ENCODE data around the gene ZFP92. TPM values are rescaled to one million over a fixed set of nuclear protein-coding genes. Genes with fewer than 3 reads are reported as not detected.

Gene ZFP92
- total and polyA plus RNA-seq, 7 experiments from 2014 or later, result 0.07 to 1.8 (median 0.24) TPM

DNA sequence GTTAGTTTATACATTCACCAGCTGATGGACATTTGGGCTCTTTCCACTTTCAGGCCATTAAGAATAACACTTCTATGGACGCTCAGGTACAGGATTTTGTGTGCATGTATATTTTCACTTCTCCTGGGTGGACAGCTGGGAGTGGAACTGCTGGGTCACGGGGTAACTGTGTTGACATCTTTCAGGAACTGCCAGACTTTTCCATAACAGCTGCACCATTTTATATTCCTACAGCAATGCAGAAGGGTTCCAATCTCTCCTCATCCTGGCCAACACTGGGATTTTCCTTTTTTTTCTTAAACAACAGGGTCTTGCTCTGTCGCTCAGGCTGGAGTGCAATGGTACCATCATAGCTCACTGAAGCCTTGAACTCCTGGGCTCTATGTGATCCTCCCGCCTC is 47.2 kb downstream of the ZFP92 start:
- H3K9me3 Mint-ChIP-seq, result no peaks in the 10 kb centered on the region
- CTCF ChIA-PET, result interaction anchor here (1.3 kb wide), 1 partner anchor 49 kb away, joined by 3 read pairs; no protein-coding TSS in a partner anchor
- no peaks in the 10 kb centered on the region for H3K4me1 ChIP-seq (ENCODE audit: control insufficient read depth in 2 of 2, insufficient read depth in 2 of 2, low read length in 2 of 2)
- peaks cover 0 to 3% (median 0%) of the 10 kb centered on the region in 7 donors for H3K4me1 Mint-ChIP-seq
- H3K27me3 Mint-ChIP-seq, result no peaks in the 10 kb centered on the region
- H3K9me3 ChIP-seq (ENCODE audit: control insufficient read depth in 2 of 3, low read length in 3 of 3), result no peaks in the 10 kb centered on the region
- DNase-seq (no peak), ATAC-seq (no peak)
- no peaks in the 10 kb centered on the region for H3K27me3 ChIP-seq (ENCODE audit: control insufficient read depth in 2 of 2, insufficient read depth in 2 of 2, low read length in 2 of 2)
- intact Hi-C loops (cut with micrococcal nuclease), result no loop called here
- H3K36me3 ChIP-seq (ENCODE audit: control insufficient read depth in 2 of 3, insufficient read depth in 3 of 3, low read length in 3 of 3), result peaks cover 0 to 48% (median 0%) of the 10 kb centered on the region in 3 experiments
- POLR2A ChIA-PET, result no interaction called here
- no peak overlapping the region for H3K27ac ChIP-seq (ENCODE audit: low read depth, low read length)
- peaks cover 0 to 9% (median 2%) of the 10 kb centered on the region in 5 donors for H3K36me3 Mint-ChIP-seq
- no peak overlapping the region for H3K4me3 Mint-ChIP-seq
- no peak overlapping the region for H3K27ac Mint-ChIP-seq
- no peak overlapping the region for H3K4me3 ChIP-seq (ENCODE audit: low read length)

DNA sequence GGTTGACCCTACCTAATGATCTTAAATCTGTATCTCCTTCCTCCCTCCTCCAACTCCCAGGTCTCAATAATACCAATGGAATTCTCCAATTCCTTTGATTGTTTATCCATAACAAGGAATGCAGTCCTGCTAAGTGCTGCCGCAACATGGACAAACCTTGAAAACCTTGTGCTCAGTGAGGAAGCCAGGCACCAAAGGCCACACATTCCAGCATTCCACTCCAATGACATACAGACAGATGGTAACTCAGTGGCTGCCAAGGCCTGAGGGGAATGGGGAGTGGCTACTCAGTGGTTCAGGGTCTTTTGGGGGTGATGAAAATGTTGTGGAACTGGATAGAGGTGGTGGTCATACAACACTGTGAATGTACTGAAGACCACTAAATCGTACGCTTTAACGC is 48.7 kb downstream of the ZFP92 start:
- H3K27me3 ChIP-seq (ENCODE audit: control insufficient read depth in 2 of 2, insufficient read depth in 2 of 2, low read length in 2 of 2), result no peaks in the 10 kb centered on the region
- H3K4me3 ChIP-seq (ENCODE audit: low read length), result no peak overlapping the region
- no peak for ATAC-seq
- H3K36me3 ChIP-seq (ENCODE audit: control insufficient read depth in 2 of 3, insufficient read depth in 3 of 3, low read length in 3 of 3), result peaks cover 0 to 58% (median 0%) of the 10 kb centered on the region in 3 experiments
- H3K27ac Mint-ChIP-seq, result no peak overlapping the region
- ChIA-PET CTCF (interaction anchor here (0.8 to 1.9 kb wide), 2 partner anchors 47 kb away, joined by 3 to 9 read pairs; no protein-coding TSS in a partner anchor), POLR2A (no interaction called here)
- H3K9me3 Mint-ChIP-seq, result no peaks in the 10 kb centered on the region
- H3K4me3 Mint-ChIP-seq, result no peak overlapping the region
- H3K27me3 Mint-ChIP-seq, result no peaks in the 10 kb centered on the region
- peaks cover 0 to 3% (median 0%) of the 10 kb centered on the region in 7 donors for H3K4me1 Mint-ChIP-seq
- no peak overlapping the region for H3K27ac ChIP-seq (ENCODE audit: low read depth, low read length)
- intact Hi-C loops (cut with micrococcal nuclease), result no loop called here
- no peak for DNase-seq
- peaks cover 0 to 13% (median 2%) of the 10 kb centered on the region in 5 donors for H3K36me3 Mint-ChIP-seq
- no peaks in the 10 kb centered on the region for H3K4me1 ChIP-seq (ENCODE audit: control insufficient read depth in 2 of 2, insufficient read depth in 2 of 2, low read length in 2 of 2)
- no peaks in the 10 kb centered on the region for H3K9me3 ChIP-seq (ENCODE audit: control insufficient read depth in 2 of 3, low read length in 3 of 3)

DNA sequence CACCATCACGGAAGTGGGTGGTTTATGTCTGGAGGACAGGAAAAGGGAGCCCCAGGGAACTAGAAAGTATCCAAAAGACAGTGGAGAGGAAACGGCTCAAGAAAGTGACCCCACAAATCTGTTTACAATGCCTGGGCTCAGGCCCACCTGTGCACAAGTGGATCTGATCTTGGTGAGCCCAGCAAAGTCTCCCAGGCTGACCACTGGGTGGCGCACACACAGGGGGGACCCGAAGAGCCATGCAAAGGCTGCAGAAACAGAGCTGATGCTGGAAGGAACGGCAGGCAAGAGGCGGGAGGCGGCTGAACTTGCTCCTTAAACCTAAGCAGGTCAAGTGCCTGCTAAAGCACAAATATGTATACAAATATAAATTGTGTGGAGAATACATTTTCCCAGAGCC is 49.6 kb downstream of the ZFP92 start:
- no peaks in the 10 kb centered on the region for H3K4me1 ChIP-seq (ENCODE audit: control insufficient read depth in 2 of 2, insufficient read depth in 2 of 2, low read length in 2 of 2)
- H3K36me3 Mint-ChIP-seq, result peaks cover 0 to 13% (median 2%) of the 10 kb centered on the region in 5 donors
- H3K4me3 Mint-ChIP-seq, result no peak overlapping the region
- H3K27me3 ChIP-seq (ENCODE audit: control insufficient read depth in 2 of 2, insufficient read depth in 2 of 2, low read length in 2 of 2), result no peaks in the 10 kb centered on the region
- ChIA-PET CTCF (interaction anchor here (0.7 to 1.9 kb wide), 4 partner anchors 12 to 48 kb away, joined by 3 to 9 read pairs (median 6); no protein-coding TSS in a partner anchor), POLR2A (no interaction called here)
- H3K9me3 Mint-ChIP-seq, result no peaks in the 10 kb centered on the region
- H3K4me3 ChIP-seq (ENCODE audit: low read length), result no peak overlapping the region
- peaks cover 0 to 3% (median 0%) of the 10 kb centered on the region in 7 donors for H3K4me1 Mint-ChIP-seq
- peaks cover 0 to 49% (median 0%) of the 10 kb centered on the region in 3 experiments for H3K36me3 ChIP-seq (ENCODE audit: control insufficient read depth in 2 of 3, insufficient read depth in 3 of 3, low read length in 3 of 3)
- peak overlapping the region in 1 of 9 donors; percentile 46 for H3K27ac Mint-ChIP-seq
- no peaks in the 10 kb centered on the region for H3K9me3 ChIP-seq (ENCODE audit: control insufficient read depth in 2 of 3, low read length in 3 of 3)
- H3K27me3 Mint-ChIP-seq, result no peaks in the 10 kb centered on the region
- DNase-seq (peak; percentile 19 to 53 (median 35)), ATAC-seq (peak; percentile 74)
- H3K27ac ChIP-seq (ENCODE audit: low read depth, low read length), result no peak overlapping the region
- intact Hi-C loops (cut with micrococcal nuclease), result loop anchor here (1.0 kb wide), 2 partner anchors 9 to 46 kb away; partner anchors contain the start of gene HAUS7 (in 1 of the 2)

Other genes with a start within 250 kb of the ZFP92 start
- gene MAGEA1, start 232.2 kb upstream of the ZFP92 start, total RNA-seq, result not detected
- not detected for gene MAGEA1, start 232.2 kb upstream of the ZFP92 start, polyA plus RNA-seq
- not detected for gene PNMA6F, start 89.7 kb upstream of the ZFP92 start, total RNA-seq
- gene PNMA6F, start 89.7 kb upstream of the ZFP92 start, polyA plus RNA-seq, result not detected
- 10 to 100 TPM; 14.6 to 29.9 (median 18.5) TPM for gene ZNF275, start 77.3 kb upstream of the ZFP92 start, total RNA-seq
- gene ZNF275, start 77.3 kb upstream of the ZFP92 start, polyA plus RNA-seq, result 10 to 100 TPM in 1 of 2 donors, 1 to 10 TPM in 1; 6.2 to 11.1 TPM
- not detected for gene PNMA6E, start 10.1 kb upstream of the ZFP92 start, total RNA-seq
- gene PNMA6E, start 10.1 kb upstream of the ZFP92 start, polyA plus RNA-seq, result not detected
- 1 to 10 TPM; 2.7 to 5.5 (median 3.5) TPM for gene TREX2, start 34.6 kb downstream of the ZFP92 start, total RNA-seq
- gene TREX2, start 34.6 kb downstream of the ZFP92 start, polyA plus RNA-seq, result 1 to 10 TPM in 1 of 2 donors, under 1 TPM in 1; 0.25 to 1.6 TPM
- gene HAUS7, start 59.1 kb downstream of the ZFP92 start, total RNA-seq, result 10 to 100 TPM; 23.2 to 44.8 (median 31.4) TPM
- 10 to 100 TPM; 20.7 to 28.4 TPM for gene HAUS7, start 59.1 kb downstream of the ZFP92 start, polyA plus RNA-seq
- gene BGN, start 83.5 kb downstream of the ZFP92 start, total RNA-seq, result not detected
- not detected for gene BGN, start 83.5 kb downstream of the ZFP92 start, polyA plus RNA-seq
- not detected for gene ATP2B3, start 106.2 kb downstream of the ZFP92 start, total RNA-seq
- gene ATP2B3, start 106.2 kb downstream of the ZFP92 start, polyA plus RNA-seq, result not detected
- gene CCNQ, start 187.7 kb downstream of the ZFP92 start, total RNA-seq, result 10 to 100 TPM; 13.7 to 27.6 (median 21.0) TPM
- gene CCNQ, start 187.7 kb downstream of the ZFP92 start, polyA plus RNA-seq, result 10 to 100 TPM; 33.9 to 42.0 TPM
- not detected for gene DUSP9, start 235.7 kb downstream of the ZFP92 start, total RNA-seq
- gene DUSP9, start 235.7 kb downstream of the ZFP92 start, polyA plus RNA-seq, result not detected

Measured in naive thymus-derived CD4-positive, alpha-beta T cell (primary cell).